ENCODE data around the gene CRABP2.
A peak's percentile ranks its signal among the peaks of the same experiment; 100 is the strongest.

The CRABP2 gene

DNA sequence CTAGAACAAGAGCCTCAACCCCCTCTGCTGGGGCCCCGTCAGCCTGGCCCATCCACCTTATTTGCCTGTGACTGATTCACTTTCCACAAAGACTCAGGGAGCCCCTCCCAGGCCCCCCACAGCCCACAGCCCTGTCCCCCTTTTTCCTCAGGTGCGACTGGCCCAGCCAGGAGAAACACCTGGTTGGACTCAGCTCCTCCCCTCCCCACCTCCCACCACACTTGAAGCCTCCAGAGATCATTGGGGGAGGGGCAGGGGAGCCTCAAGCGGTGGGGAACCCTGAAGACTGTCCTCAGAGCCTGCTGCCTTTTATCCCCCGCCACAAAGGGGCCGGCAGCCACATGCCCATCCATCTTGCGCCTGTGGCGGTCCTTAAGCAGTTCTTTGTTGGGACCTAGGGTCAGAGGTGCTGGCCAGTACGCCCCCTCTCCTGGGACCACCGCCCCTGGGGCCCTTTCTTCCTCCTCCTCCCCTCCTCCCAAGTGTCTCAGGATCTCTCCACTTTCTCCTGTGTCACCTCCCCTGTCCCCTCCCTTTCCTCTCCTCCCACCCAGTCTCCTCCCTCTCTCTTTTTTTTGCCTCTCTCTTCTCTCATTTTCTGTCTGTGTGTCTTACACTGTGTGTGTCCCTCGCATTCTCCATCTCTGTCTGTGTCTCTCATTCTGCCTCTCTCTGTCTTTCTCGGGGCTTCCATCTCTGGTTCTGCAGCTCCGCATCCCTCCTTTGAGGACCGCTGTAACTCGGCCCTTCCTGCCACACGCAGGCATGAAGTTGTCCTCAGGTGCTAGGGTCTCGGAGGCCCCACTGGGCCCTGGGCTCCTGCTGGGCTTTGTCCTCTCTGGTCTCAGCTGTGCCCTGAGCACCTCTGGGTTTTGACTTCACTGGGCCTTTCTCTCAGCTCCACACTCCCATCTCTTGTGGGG lies 12.2 kb downstream of the CRABP2 start:
- no peaks in the 10 kb centered on the region for H3K9me3 ChIP-seq (replicated peaks in 1 of 11)
- peaks cover 38 to 46% (median 43%) of the 10 kb centered on the region in 11 experiments for H3K27me3 ChIP-seq
- peak overlapping the region in 2 of 11 experiments; percentile 6 to 27; a peak in 2 of 22 replicates for H3K27ac ChIP-seq
- peak overlapping the region; percentile 60 to 90 (median 78); a peak in 21 of 22 replicates for H3K4me2 ChIP-seq
- H3K4me1 ChIP-seq, result peaks cover 33 to 75% (median 69%) of the 10 kb centered on the region in 10 experiments
- TF ChIP-seq Cebpa-rat (IDR thresholded peaks at IDR 0.05), result no peak
- H3K4me3 ChIP-seq, result peak overlapping the region in 1 of 10 experiments; percentile 40; a peak in 2 of 20 replicates
- peaks cover 0 to 26% (median 0%) of the 10 kb centered on the region in 11 experiments; a peak in 7 of 22 replicates for H4K20me1 ChIP-seq
- H3K36me3 ChIP-seq, result no peaks in the 10 kb centered on the region
- H3K9ac ChIP-seq, result peak overlapping the region in 4 of 11 experiments; percentile 18 to 46 (median 42); a peak in 5 of 22 replicates

DNA sequence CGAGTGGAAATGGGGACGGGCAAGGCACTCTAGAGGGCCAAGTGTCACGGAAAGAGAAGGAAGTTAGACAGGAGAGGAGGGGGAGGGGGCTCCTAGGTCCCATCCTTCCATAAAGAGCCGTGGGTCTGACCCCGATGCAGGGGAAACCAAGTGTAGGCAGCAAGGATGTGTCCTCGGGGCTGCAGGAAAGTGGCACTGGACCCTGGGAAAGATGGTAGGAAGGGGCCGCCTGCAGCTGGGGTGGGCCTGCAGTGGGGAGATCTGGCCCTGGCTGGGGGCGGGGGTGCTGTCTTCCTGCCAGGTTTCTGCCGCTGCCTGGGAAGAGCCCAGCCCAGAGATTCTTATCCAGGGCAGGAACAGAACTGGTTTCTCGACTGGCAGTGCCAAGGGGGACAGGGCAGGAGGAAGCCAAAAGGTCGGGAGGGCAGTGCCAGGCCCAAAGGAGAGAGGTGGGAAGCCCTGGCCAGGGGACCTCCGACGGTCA lies 12.9 kb downstream of the CRABP2 start:
- Histone ChIP-seq H3K9ac (peak overlapping the region in 5 of 11 experiments; percentile 18 to 46 (median 41); a peak in 4 of 22 replicates), H4K20me1 (peaks cover 0 to 26% (median 0%) of the 10 kb centered on the region in 11 experiments; a peak in 7 of 22 replicates), H3K36me3 (no peaks in the 10 kb centered on the region), H3K9me3 (replicated peaks in 1 of 11) (no peaks in the 10 kb centered on the region), H3K4me2 (peak overlapping the region; percentile 60 to 90 (median 78)), H3K4me1 (peaks cover 33 to 68% (median 63%) of the 10 kb centered on the region in 10 experiments), H3K27ac (peak overlapping the region in 1 of 11 experiments; percentile 27; a peak in 1 of 22 replicates), H3K4me3 (peak overlapping the region in 2 of 10 experiments; percentile 18 to 40; a peak in 3 of 20 replicates), H3K27me3 (peaks cover 38 to 46% (median 43%) of the 10 kb centered on the region in 11 experiments)
- TF ChIP-seq Cebpa-rat (IDR thresholded peaks at IDR 0.05), result no peak

DNA sequence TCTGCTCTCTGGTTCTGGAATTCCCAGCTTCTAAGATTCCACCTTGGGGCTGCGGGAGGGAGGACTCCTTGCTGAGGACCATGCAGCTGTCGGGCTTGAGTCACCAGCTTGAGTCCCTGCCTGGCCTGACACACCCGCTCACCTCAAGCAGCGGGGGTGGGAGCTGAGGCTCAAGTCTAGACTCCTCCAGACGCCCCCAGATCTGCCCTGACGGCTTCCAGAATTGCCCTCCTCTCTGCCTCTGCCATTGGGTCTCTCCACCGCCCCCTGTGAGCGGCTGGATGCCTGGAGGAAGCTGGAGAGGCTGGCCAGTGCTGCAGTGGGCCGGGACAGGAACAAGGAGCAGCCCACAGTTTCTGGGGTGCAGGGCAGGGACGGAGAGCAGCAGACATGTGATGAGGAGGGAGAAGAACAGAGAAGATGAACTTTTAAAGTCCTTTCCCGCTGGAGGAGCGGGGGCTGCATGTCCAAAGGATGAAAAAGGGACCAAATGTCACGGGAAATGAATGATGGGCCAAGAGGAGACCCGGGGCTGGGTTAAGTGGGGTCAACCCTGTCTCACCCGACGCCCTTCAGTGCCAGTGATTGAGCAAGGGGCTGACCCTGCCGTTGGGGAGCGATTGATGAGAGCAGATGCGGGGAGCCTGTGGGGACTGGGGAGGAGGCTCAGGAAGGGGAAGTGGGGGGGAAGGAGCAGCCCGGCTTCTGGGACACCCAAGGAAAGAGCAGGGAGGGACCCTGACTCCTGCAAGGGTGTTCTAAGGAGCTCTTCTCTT lies 13.5 kb downstream of the CRABP2 start:
- peaks cover 38 to 46% (median 43%) of the 10 kb centered on the region in 11 experiments for H3K27me3 ChIP-seq
- no peaks in the 10 kb centered on the region for H3K36me3 ChIP-seq
- peaks cover 0 to 26% (median 0%) of the 10 kb centered on the region in 11 experiments; a peak in 7 of 22 replicates for H4K20me1 ChIP-seq
- H3K4me1 ChIP-seq, result peaks cover 33 to 66% (median 57%) of the 10 kb centered on the region in 10 experiments
- H3K4me2 ChIP-seq, result peak overlapping the region; percentile 60 to 90 (median 78)
- H3K27ac ChIP-seq, result no peak overlapping the region
- TF ChIP-seq Cebpa-rat (IDR thresholded peaks at IDR 0.05), result no peak
- H3K9me3 ChIP-seq (replicated peaks in 1 of 11), result no peaks in the 10 kb centered on the region
- H3K9ac ChIP-seq, result peak overlapping the region in 4 of 11 experiments; percentile 26 to 46 (median 41); a peak in 5 of 22 replicates
- H3K4me3 ChIP-seq, result peak overlapping the region in 2 of 10 experiments; percentile 18 to 40; a peak in 2 of 20 replicates

GRCh38 chr1:156691191-156691590 lies 14.2 kb downstream of the CRABP2 start:
- Histone ChIP-seq H3K36me3 (no peaks in the 10 kb centered on the region), H3K9ac (peak overlapping the region in 2 of 11 experiments; percentile 36 to 46; a peak in 1 of 22 replicates), H3K4me2 (peak overlapping the region; percentile 60 to 90 (median 78); a peak in 20 of 22 replicates), H3K4me1 (peaks cover 33 to 71% (median 56%) of the 10 kb centered on the region in 10 experiments), H3K9me3 (replicated peaks in 1 of 11) (no peaks in the 10 kb centered on the region), H3K4me3 (no peak overlapping the region), H4K20me1 (peaks cover 0 to 26% (median 0%) of the 10 kb centered on the region in 11 experiments; a peak in 7 of 22 replicates), H3K27ac (no peak overlapping the region), H3K27me3 (peaks cover 38 to 46% (median 43%) of the 10 kb centered on the region in 11 experiments)
- no peak for TF ChIP-seq Cebpa-rat (IDR thresholded peaks at IDR 0.05)

- H3K4me2 ChIP-seq, result peak overlapping the region in 2 of 11 experiments; percentile 85; a peak in 3 of 22 replicates
- H3K9ac ChIP-seq, result no peak overlapping the region
- no peak for TF ChIP-seq Cebpa-rat (IDR thresholded peaks at IDR 0.05)
- H3K4me1 ChIP-seq, result peaks cover 33 to 77% (median 58%) of the 10 kb centered on the region in 10 experiments
- H3K9me3 ChIP-seq (replicated peaks in 1 of 11), result no peaks in the 10 kb centered on the region
- no peak overlapping the region for H3K4me3 ChIP-seq
- peaks cover 38 to 46% (median 43%) of the 10 kb centered on the region in 11 experiments for H3K27me3 ChIP-seq
- H4K20me1 ChIP-seq, result peaks cover 0 to 26% (median 0%) of the 10 kb centered on the region in 11 experiments; a peak in 7 of 22 replicates
- H3K36me3 ChIP-seq, result no peaks in the 10 kb centered on the region
- H3K27ac ChIP-seq, result no peak overlapping the region
Observed at GRCh38 chr1:156690675-156691036, 14.7 kb downstream of the CRABP2 start.

GRCh38 chr1:156689953-156690674 lies 15.3 kb downstream of the CRABP2 start:
- H3K27me3 ChIP-seq, result peaks cover 38 to 46% (median 43%) of the 10 kb centered on the region in 11 experiments
- peak overlapping the region in 1 of 11 experiments; percentile 7; a peak in 1 of 22 replicates for H3K9ac ChIP-seq
- no peak overlapping the region for H3K4me3 ChIP-seq
- H3K4me1 ChIP-seq, result peaks cover 33 to 82% (median 58%) of the 10 kb centered on the region in 10 experiments
- no peaks in the 10 kb centered on the region for H3K36me3 ChIP-seq
- peaks cover 0 to 26% (median 0%) of the 10 kb centered on the region in 11 experiments; a peak in 7 of 22 replicates for H4K20me1 ChIP-seq
- no peak for TF ChIP-seq Cebpa-rat (IDR thresholded peaks at IDR 0.05)
- no peak overlapping the region for H3K27ac ChIP-seq
- peak overlapping the region; percentile 62 to 85 (median 77); a peak in 21 of 22 replicates for H3K4me2 ChIP-seq
- no peaks in the 10 kb centered on the region for H3K9me3 ChIP-seq (replicated peaks in 1 of 11)

- Histone ChIP-seq H3K27me3 (peaks cover 38 to 46% (median 43%) of the 10 kb centered on the region in 11 experiments), H3K36me3 (no peaks in the 10 kb centered on the region), H3K4me1 (peaks cover 40 to 86% (median 59%) of the 10 kb centered on the region in 10 experiments), H3K4me2 (peak overlapping the region; percentile 62 to 85 (median 77)), H3K9ac (peak overlapping the region in 8 of 11 experiments; percentile 1 to 64 (median 46); a peak in 9 of 22 replicates), H3K9me3 (replicated peaks in 1 of 11) (no peaks in the 10 kb centered on the region), H3K27ac (no peak overlapping the region), H3K4me3 (peak overlapping the region in 3 of 10 experiments; percentile 12 to 53 (median 27); a peak in 4 of 20 replicates), H4K20me1 (peaks cover 0 to 26% (median 0%) of the 10 kb centered on the region in 11 experiments; a peak in 7 of 22 replicates)
- no peak for TF ChIP-seq Cebpa-rat (IDR thresholded peaks at IDR 0.05)
Observed at GRCh38 chr1:156689035-156689952, 16.1 kb downstream of the CRABP2 start.
